Tibial artery (tissue), 4 donors: Measurements from ENCODE around the gene IFNL1.
"Not testable (repeated sequence)": the region's sequence is repeated elsewhere in the genome, so short reads cannot be mapped to it uniquely, and the experiment has no call there.

ENCODE experiments used
- DNase-seq, 2 donors: peaks; one replicate each; pipeline ENCODE4 v3.0.0-alpha.2; 2019
- H3K27ac ChIP-seq, 2 donors: fragments of 200-600 bp; sonication (generic) in 1 of 2; 1 replicate in 1 of 2; 2 replicates in 1 of 2; pipeline ENCODE4 v1.5.1; 2018 to 2019; ENCODE audit warnings: mild to moderate bottlenecking in 1 of 2
- H3K27me3 ChIP-seq, 2 donors: fragments of 200-600 bp; sonication (generic) in 1 of 2; one replicate each; pipeline versions ENCODE4 v1.5.1 to v1.6.0; 2016 to 2019
- H3K36me3 ChIP-seq, 3 donors: fragments of 200-600 bp; sonication (generic) in 2 of 3; one replicate each; pipeline ENCODE4 v1.5.1; 2016 to 2019; ENCODE audit warnings: mild to moderate bottlenecking in 2 of 3
- H3K4me1 ChIP-seq, 4 donors: fragments of 200-600 bp; sonication (generic) in 2 of 4; 1 replicate in 3 of 4; 2 replicates in 1 of 4; pipeline ENCODE4 v1.5.1; 2016 to 2019
- H3K4me3 ChIP-seq, 2 donors: fragments of 200-600 bp; sonication (generic) in 1 of 2; 1 replicate in 1 of 2; 2 replicates in 1 of 2; pipeline ENCODE4 v1.5.1; 2018 to 2019; ENCODE audit warnings: mild to moderate bottlenecking in 2 of 2
- H3K9me3 ChIP-seq, 3 donors: fragments of 200-600 bp; sonication (generic) in 1 of 3; one replicate each; pipeline ENCODE4 v1.5.1; 2016 to 2019
- intact Hi-C: fragments of 100-400 bp; cut with DNase I; formaldehyde crosslinking; loops from one replicate; pipeline ENCODE4 v1.15.0; 2023; ENCODE audit warnings: low total_unique reads
- TF ChIP-seq, protein P1 (sequence below), 2 experiments: fragments of 200-600 bp in 1 of 2; fragments of 450-650 bp in 1 of 2; IDR thresholded peaks; one replicate each; pipeline ENCODE4 v1.5.1; 2017 to 2019; ENCODE audit warnings: antibody characterized with exemption in 2 of 2, mild to moderate bottlenecking in 1 of 2, moderate library complexity in 1 of 2

The IFNL1 gene

DNA sequence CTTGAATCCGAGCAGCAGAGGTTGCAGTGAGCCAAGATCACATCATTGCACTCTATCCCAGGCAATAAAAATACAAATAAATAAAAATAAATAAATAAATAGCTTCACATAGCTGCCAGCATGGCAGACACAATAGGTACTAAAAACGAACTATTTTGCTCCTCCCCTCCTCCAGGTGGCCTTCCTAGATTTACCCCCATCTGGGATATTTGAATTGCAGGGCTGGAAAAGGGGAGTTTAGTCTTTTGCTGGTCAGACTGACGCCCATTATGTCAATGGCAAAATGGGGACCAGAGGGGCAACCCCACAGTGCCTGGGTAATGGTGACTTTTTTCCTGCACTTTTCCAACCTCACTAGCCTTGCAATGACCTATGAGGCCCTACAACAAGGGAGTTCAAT is 40.3 kb downstream of the IFNL1 start:
- intact Hi-C loops = no loop called here
- Histone ChIP-seq H3K36me3 (no peaks in the 10 kb centered on the region), H3K4me1 (peaks cover 0 to 11% (median 8%) of the 10 kb centered on the region in 4 donors), H3K27me3 (no peaks in the 10 kb centered on the region), H3K4me3 (no peak overlapping the region), H3K9me3 (no peaks in the 10 kb centered on the region), H3K27ac (no peak overlapping the region)
- TF ChIP-seq, protein P1, sequence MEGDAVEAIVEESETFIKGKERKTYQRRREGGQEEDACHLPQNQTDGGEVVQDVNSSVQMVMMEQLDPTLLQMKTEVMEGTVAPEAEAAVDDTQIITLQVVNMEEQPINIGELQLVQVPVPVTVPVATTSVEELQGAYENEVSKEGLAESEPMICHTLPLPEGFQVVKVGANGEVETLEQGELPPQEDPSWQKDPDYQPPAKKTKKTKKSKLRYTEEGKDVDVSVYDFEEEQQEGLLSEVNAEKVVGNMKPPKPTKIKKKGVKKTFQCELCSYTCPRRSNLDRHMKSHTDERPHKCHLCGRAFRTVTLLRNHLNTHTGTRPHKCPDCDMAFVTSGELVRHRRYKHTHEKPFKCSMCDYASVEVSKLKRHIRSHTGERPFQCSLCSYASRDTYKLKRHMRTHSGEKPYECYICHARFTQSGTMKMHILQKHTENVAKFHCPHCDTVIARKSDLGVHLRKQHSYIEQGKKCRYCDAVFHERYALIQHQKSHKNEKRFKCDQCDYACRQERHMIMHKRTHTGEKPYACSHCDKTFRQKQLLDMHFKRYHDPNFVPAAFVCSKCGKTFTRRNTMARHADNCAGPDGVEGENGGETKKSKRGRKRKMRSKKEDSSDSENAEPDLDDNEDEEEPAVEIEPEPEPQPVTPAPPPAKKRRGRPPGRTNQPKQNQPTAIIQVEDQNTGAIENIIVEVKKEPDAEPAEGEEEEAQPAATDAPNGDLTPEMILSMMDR (IDR thresholded peaks at IDR 0.05) = no peak
- DNase-seq = no peak

DNA sequence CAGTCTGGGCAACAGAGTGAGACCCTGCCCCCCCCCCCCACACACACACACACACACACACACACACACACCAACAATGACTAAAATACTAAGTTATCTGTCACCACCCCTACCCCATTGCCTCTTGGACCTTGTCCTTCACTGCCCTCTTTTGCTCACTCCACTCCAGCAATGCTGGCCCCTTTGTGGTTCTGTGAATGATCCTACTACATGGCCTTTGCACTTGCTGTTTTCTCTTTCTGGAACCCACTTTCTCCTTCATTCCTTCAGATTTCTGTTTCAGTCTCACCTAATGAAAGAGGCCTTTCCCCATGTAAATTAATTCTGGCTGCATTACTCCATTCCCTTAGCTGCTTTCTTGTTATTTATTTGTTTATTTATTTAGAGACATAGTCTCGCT is 43.5 kb downstream of the IFNL1 start:
- TF ChIP-seq, protein P1 (IDR thresholded peaks at IDR 0.05) = no peak
- H3K4me1 ChIP-seq = peaks cover 0 to 30% (median 27%) of the 10 kb centered on the region in 4 donors
- intact Hi-C loops = loop anchor here (5.0 kb wide), 1 partner anchor 212 kb away; the partner anchor contains the start of gene PAK4

DNA sequence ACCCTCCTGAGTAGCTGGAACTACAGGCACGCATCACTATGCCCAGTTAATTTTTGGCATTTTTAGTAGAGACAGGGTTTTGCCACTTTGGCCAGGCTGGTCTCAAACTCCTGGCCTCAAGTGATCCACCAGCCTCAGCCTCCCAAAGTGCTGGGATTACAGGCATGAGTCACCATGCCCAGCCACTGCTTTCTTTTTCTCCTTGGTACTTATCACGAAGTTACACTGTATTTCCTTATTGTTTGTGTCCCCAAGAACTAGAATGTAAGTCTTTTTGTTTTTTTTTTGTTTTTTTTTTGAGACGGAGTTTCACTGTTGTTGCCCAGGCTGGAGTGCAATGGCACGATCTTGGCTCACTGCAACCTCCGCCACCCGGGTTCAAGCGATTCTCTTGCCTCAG is 43.9 kb downstream of the IFNL1 start:
- intact Hi-C loops = loop anchor here (5.0 kb wide), 1 partner anchor 213 kb away; the partner anchor contains the start of gene PAK4
- H3K4me3 ChIP-seq = not testable (repeated sequence)

More for the DNA sequence above, 43.5 kb downstream of the IFNL1 start:
- Histone ChIP-seq H3K27me3 (no peaks in the 10 kb centered on the region), H3K36me3 (no peaks in the 10 kb centered on the region), H3K4me3 (no peak overlapping the region), H3K27ac (no peak overlapping the region), H3K9me3 (no peaks in the 10 kb centered on the region)
- no peak for DNase-seq

DNA sequence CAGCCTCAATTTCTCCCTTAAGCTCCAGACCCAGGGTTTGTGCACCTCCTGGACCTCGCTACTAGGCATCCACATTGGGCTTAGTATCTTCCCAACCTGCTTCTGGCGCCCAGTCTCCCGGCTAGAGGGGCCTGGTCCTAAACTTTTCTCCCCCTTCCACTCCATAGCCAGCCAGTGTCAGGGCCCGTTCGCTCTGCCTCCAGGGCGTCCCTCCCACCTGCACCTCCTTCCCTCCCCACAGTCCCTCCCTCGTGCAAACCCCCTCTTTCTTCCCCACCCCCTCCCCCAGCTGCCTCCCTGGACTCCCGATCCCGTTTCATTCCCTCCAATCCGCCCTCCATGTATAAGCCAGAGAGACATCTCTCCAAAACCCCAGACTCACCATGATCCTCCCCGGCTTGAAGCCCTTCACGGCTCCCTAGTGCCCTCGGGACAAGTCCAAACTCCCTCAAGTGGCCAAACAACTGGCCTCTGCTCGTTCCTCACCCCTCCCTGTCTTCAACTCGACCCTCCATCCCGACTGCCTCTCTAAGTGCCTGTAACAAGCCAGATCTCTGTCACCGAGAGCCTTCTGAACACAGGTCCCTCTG is 45.0 kb downstream of the IFNL1 start:
- intact Hi-C loops = loop anchor here (5.0 kb wide), 1 partner anchor 214 kb away; the partner anchor contains the start of gene PAK4
- TF ChIP-seq, protein P1 (IDR thresholded peaks at IDR 0.05) = no peak
- H3K36me3 ChIP-seq = no peaks in the 10 kb centered on the region
- H3K9me3 ChIP-seq = no peaks in the 10 kb centered on the region
- DNase-seq = peak in 1 of 2 donors; percentile 43
- H3K4me1 ChIP-seq = peaks cover 0 to 44% (median 41%) of the 10 kb centered on the region in 4 donors
- H3K4me3 ChIP-seq = peak overlapping the region; percentile 63 to 67
- H3K27me3 ChIP-seq = no peaks in the 10 kb centered on the region
- H3K27ac ChIP-seq = peak overlapping the region; percentile 75 to 85

More for the DNA sequence above, 43.9 kb downstream of the IFNL1 start:
- H3K27me3 ChIP-seq, H3K36me3 ChIP-seq, H3K9me3 ChIP-seq, H3K27ac ChIP-seq, DNase-seq: not testable (repeated sequence)
- peaks cover 0 to 35% (median 32%) of the 10 kb centered on the region in 4 donors for H3K4me1 ChIP-seq

DNA sequence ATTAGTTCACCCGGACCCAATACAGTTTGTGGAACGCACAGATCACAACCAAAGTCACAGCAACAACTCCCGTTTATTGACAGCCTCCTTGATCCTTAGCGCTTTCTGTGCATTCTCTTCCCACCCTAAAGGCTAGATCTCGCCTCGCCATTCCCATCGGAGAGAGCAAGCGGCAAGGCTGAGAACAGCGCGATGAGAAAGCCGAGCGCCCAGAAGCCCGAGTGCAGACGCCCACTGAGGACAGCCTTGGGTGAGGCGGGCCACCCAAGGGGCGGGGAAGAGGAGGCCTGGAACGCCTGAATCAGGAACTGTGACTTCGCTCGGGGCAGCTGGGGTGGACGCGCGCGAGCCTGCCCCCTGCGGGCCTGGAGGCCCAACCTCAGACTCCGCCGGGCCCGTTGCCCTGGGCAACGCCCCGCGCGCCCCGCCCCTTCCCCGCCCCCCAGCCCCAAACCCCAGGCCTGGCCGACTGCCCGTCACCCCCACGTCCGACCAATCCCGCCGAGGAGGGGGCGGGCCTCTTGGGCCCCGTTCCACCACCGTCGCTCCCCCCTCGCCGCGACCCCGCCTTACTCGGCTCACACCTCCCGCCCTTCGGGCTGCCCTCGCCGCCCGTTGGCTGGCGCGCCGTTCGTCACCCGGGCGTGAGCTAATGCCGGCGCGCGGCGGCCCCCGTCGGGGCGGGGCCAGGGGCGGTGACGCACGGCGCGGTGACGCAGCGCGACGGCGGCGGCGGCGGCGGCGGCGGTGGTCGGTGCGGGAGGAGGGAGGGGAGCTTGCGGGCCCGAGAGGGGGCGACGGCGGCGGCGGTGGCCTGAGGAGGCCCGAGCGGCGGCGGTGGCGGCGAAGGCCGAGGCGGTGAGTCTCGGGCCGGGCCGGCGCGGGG is 45.8 kb downstream of the IFNL1 start, which contains the start of gene SAMD4B:
TSS of gene SAMD4B (plus strand) at position 703 of the 886 bp plus-strand sequence. CDS start 14,473 bp downstream, outside the sequence.
- H3K36me3 ChIP-seq = no peaks in the 10 kb centered on the region
- no peaks in the 10 kb centered on the region for H3K27me3 ChIP-seq
- TF ChIP-seq, protein P1 (IDR thresholded peaks at IDR 0.05) = peak; percentile 79 to 91
- H3K4me1 ChIP-seq = peaks cover 0 to 50% (median 43%) of the 10 kb centered on the region in 4 donors
- no peaks in the 10 kb centered on the region for H3K9me3 ChIP-seq
- peak within 1 kb of the TSS; percentile 85 to 91 for H3K27ac ChIP-seq
- intact Hi-C loops = loop anchor here (5.0 kb wide), 1 partner anchor 215 kb away; the partner anchor contains the start of gene PAK4
- H3K4me3 ChIP-seq = peak within 1 kb of the TSS; percentile 81 to 96
- DNase-seq = peak; percentile 97 to 99
